GM21786 (cell line): ENCODE results near the gene KRTAP10-1.

Experiments used
- ATAC-seq: cut with Tn5 transposase; IDR thresholded peaks from one replicate; pipeline ENCODE4 v1.9.1; 2021; ENCODE audit not compliant: unreplicated experiment

KRTAP10-1 gene

GRCh38 chr21:44517175-44517899, 22.7 kb downstream of the KRTAP10-1 start:
- no peak for ATAC-seq

GRCh38 chr21:44516828-44517174, 23.2 kb downstream of the KRTAP10-1 start:
- ATAC-seq, result no peak

DNA sequence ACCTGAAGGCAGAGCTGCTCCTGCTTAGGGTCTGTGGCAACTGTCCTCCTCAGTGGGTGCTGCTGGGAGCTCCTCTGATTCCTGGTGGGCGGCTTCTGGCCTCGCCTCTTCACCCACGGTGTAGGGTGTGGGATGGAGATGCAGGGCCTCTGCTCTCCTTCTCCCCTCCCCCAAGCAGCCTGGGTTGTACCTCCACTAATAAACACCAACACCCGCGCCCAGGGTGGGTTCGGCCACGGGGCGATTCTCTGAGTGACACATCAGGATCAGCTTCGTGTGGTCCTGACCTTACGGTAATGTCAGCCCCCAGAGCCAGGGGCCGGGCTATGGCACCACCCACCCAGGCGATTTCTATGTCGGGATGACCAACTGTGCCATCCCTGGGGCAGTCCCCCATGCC, 23.7 kb downstream of the KRTAP10-1 start:
- ATAC-seq, result no peak

GRCh38 chr21:44515359-44516165, 24.4 kb downstream of the KRTAP10-1 start:
- no peak for ATAC-seq

DNA sequence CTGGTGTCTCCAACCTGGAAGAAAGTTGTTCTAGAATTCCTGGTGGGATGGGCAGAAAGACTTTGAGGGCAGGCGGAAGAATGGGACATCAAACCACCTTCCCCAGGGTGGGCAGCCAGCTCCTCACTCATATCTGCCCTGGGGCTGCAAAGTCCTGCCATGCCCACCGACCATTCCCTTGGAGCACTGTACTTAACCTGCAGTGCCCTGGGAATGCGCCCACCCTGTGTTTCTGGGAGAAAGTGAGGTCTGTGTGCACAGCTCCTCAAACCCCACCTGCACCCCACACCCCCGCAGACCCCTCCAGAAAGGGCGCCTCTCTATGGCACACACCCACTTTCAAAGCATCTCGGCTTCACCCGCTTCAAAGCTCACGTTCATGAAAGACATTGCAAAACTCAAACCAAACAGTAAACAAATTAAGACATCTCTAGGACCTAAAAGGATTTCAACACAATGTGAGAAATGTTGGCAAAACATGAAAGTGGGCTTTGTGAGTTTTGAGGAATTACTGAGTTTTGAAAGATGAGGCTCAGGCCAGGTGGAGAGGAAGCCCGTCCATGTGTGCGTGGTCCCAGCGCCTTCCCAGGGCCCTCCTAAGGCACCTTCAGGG, 25.1 kb downstream of the KRTAP10-1 start:
- no peak for ATAC-seq

DNA sequence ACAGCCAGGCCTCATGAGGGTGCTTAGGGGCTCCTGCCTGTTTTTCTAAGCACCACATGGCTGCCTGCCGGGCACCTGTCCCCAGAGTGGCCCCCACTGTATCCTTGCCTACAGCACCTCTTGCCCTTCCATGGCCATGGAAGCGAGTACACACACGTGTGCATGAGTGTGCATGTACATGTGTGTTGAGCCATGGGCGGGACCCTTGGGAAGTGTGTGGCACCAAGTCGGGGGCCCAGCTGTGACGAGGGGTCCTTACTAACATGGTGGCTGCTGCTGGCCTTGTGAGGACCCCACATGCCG, 25.8 kb downstream of the KRTAP10-1 start:
- ATAC-seq, result no peak

- no peak for ATAC-seq
Measured at GRCh38 chr21:44513389-44514217, 26.4 kb downstream of the KRTAP10-1 start.

DNA sequence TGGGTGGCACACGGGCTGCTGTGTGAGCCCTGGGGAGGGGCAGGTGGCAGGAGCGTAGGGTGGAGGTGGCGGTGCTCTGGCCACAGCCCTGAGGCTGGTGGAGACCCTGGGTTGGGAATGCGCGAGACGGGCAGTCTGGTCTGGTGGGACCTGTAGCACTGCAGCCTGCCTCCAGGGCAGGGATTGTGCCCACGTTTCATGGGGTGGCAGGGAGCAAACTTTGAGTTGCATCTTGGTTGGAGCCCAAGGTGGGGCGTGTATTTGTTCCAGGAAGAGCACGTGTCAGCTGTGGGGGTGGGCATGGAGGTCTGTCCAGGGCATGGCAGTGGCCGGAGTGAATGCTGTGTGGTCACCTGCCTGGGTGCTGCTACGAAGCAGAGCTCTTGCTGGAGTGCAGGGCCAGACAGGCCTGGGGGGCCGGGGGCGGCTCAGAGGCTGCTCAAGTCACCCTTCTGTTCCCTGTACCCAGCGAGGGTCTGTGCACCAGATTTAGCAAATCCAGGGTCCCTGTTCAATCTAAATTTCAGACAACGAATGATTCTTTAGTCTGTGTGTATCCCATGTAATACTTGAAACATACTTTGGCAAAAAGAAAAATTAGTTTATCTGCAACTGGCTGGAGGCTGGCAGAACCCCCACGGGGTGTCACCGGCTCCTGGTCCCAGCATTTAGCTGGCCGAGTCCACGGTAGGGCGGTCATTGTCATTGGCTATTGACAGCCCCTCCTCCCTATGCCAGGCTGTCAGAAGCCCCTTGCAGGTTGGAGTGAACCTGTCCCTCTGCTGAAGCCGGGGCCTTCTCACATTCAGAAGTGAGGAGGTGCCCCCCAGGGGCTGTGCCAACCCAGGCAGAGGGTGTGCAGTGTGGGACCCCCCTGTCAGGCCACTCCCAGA, 27.3 kb downstream of the KRTAP10-1 start:
- no peak for ATAC-seq

DNA sequence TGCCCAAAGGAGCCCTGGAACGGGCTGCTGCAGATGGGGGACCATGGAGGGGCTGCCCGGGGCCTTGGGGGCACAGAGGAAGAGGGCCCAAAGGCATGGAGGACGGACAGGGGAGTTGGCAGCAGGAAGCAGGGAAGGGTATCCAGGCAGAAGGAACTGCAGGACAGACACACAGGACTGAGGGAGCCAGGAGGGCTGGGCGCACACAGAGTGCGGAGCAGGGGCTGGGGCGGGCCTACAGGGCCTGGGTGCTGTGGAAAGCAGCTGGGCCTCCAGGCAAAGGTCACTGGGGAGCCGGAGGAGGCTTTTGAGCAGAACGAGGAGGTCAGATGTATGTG, 28.1 kb downstream of the KRTAP10-1 start:
- ATAC-seq, result no peak

DNA sequence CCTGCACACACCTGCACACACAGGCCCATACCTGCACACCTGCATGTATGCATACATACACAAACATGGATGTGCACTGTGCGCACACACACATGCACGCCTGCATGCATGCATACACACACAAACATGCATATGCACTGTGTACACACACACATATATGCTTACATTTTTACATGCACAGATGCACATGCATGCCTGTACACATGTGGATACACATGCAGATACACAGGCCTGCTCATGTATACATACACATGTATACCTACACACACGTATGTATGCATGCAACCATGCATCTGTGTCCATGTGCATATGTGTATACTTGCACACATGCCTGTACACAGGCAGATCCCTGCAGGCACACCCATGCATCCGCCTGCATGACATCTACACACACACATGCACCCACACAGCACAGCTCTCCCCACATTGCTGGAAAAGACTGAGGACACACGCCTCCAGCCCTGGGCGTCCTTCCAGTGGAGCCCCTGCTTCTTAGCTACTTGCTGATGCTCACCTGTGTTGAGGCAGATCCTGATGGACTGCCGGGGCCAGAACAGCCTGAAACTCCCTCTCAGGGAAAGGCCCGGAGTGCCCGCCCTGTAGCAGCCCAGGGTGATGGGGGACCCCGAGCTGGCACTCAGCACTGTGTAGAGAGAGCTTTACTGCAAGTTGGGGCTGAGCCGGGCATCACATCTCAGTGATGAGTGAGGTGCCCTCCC, 28.6 kb downstream of the KRTAP10-1 start:
- no peak for ATAC-seq

DNA sequence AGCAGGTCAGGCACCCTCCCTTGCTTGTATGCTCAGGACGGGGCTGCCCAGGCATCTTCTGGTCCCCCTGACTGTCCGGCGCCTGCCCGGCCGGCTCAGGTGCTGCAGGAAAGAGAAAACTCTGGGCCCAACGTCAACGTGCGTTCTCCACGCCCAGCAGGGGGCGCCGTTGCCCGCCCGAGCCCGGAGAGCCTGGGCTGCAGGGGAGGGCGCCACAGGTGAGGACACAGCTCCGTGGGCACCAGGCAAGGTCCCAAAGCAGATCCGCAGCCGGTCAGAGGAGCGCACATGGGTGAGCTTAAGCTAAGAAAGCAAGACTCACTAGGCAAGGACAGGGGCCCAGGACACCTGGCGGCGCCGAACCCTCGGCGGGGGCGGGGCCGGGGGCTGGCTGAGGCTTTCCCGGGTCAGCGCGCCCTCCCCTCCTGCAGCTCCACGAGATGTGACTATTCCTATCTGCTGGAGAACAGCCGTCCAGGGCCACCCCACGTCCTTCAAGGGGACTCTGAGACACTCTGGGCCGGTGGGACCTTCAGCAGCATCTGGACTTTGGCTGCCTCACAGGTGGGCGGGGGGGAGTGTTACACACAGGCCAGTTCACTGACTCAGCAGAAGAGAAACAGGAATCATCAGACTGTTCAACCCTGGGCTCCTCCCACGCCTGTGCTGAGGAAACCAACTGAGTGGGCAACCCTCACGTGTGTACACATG, 29.3 kb downstream of the KRTAP10-1 start:
- no peak for ATAC-seq

GRCh38 chr21:44510109-44510507, 29.9 kb downstream of the KRTAP10-1 start:
- no peak for ATAC-seq

GRCh38 chr21:44509539-44509938, 30.5 kb downstream of the KRTAP10-1 start:
- no peak for ATAC-seq

DNA sequence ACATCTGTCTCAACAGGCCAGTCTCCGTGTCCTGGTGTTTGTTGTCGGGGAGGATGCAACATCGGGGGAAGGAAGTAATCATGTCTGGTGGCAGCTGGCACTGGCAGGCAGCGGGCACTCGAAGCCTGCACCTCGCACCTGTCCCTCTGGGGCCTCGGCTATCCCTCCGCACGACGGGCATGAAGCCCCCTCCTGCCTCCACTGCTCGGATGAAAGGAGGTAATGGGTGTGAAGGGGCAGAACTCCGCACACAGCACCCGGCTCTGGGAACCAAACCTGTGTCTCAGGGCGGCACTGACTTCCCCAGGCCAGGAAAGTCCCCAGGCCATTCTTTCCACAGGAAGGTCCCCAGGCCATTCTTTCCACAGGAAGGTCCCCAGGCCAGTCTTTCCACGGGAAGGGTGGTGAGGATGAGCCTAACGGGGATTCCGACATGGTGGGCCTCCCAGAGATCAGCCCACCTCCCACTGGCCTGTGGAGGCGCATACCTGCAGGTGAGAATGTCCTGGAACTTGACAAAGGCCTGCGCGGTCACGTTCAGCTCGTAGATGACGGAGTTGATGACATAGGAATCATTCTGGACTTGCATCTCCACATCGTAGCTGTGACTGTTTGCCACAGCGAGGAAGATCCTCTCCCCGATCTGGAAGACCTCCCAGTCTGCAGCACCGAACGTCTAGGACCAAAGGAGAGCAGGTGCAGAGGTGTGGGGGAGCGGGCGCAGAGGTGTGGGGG, 31.1 kb downstream of the KRTAP10-1 start:
- no peak for ATAC-seq

DNA sequence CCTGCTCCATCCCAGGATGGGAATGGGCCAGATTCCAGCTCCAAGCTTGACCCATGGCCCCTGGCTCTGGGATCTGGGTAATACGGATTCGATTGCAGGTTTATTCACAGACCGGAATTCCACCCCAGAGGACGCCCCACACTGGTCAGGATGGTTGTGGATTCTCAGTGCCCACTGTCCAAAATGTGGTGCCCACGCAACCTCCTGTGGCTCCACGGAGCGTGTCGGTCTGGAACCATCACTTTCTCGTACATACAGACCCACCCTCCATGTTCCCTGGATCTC, 31.6 kb downstream of the KRTAP10-1 start:
- ATAC-seq, result no peak

- ATAC-seq, result no peak
Measured at GRCh38 chr21:44507673-44508425, 32.1 kb downstream of the KRTAP10-1 start.

DNA sequence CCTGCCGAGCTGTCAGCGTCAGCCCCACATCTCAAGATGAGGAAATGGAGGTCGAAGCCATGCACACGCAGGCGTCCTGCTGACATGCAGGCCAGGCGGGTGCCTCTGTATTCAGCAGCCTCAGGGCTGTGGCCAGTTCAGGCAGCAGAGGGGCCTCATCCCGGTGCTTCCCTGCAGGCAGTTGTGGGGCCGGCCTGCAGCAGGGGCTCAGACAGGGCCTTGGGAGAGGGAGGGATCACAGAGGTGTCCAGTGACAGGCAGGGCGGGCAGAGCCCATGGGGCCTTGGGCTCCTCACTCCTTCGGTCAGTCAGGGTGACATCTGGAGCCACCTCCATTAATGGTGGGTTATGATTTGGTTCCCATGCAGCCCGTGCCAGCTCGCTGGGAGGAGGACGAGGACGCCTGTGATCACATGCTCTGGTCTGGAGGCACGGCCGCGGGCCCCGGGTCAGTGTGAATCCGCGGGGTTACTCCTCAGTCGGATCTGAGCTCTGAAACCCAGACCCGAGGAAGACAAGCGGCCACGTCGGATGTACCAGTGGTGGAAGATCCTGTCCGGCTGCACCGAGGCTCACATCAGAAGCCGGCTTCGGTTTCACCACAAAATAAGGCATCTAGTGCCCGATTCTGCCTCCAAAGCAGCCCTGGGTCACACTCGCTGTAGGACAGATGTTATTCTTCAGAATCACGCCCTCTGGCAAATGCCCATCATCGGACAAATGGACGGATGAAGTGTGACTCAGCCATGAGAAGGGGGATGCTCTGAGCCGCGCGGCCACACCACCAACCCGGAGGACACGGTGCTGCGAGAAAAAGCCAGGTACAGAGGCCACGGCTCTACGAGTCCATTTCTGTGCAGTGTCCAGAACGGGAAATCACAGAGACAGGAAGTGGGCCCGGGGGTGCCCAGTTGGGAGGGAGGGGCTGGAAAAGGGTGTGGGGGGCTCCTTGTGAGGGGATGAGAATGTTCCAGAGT, 33.4 kb downstream of the KRTAP10-1 start:
- no peak for ATAC-seq
